Measurements from ENCODE around the gene RUSC1.
"Not testable (repeated sequence)": the region's sequence is repeated elsewhere in the genome, so short reads cannot be mapped to it uniquely, and the experiment has no call there.

RUSC1 gene

DNA sequence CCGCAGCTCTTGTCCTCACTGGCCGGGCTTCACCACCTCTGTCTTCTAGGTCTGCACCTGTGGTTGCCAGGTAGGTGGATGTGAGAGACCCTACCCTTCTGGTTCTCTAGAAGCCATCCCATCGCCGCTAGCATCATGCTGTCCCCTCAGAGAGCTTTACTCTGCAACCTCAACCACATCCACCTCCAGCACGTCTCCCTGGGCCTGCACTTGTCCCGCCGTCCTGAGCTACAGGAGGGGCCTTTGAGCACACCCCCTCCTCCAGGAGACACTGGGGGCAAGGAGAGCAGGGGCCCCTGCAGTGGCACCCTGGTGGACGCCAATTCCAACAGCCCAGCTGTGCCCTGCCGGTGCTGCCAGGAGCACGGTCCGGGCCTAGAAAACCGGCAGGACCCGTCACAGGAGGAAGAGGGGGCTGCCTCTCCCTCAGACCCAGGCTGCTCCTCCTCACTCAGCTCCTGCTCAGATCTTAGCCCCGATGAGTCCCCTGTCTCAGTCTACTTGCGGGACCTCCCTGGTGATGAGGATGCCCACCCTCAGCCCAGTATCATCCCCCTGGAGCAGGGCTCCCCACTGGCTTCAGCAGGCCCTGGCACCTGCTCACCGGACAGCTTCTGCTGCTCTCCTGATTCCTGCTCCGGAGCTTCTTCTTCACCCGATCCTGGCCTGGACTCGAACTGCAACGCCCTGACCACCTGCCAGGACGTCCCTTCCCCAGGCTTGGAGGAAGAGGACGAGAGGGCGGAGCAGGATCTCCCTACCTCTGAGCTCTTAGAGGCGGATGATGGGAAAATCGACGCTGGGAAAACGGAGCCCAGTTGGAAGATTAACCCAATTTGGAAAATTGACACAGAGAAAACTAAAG lies 1.2 kb downstream of the RUSC1 start:
- DNase-seq (ENCODE audit: extremely low read depth in 1 of 2, low read depth in 1 of 2), result no peak

DNA sequence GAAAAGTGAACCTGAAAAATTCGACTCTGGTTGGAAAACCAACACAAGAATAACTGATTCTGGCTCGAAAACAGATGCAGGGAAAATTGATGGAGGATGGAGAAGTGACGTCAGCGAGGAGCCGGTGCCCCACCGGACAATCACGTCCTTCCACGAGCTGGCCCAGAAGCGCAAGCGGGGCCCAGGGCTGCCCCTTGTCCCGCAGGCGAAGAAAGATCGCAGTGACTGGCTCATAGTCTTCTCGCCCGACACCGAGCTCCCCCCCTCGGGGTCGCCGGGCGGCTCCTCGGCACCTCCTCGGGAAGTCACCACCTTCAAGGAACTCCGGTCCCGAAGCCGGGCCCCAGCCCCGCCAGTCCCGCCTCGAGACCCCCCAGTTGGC lies 1.9 kb downstream of the RUSC1 start:
- no peak for DNase-seq (ENCODE audit: extremely low read depth in 1 of 2, low read depth in 1 of 2)

DNA sequence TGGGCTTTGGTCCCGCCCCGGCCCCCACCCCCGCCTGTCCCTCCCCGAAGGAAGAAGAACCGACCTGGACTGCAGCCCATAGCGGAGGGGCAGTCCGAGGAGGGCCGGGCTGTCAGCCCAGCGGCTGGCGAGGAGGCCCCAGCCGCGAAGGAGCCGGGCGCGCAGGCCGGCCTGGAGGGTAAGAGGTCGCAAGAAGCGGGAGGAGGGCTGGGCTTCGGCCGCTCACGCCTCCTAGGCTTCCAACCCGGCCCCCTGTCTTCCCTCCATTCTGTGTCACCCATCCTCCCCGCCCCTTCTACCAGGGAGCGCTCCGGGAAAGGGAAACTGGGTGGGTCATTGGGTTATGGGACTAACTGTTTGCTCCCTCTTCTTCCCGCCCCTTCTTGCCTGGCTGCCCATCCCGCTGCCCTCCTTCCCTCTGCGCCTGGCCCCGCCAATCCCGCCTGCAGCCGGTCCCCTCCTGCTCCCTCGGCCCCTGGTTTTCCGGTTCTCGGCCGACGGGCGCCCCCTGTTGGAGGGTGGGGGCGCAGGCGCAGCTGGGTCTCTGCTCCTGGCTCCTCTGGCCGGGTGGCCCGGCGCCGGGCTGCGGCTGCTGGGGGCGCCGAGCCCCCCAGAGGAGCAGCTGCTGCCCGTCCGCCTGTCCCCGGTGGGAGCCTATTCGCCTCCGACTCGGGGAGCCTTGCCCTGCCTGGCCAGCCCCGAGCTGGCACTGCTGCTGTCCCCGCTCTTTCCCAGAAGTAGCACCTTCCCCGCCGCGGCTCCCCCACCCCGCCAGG lies 2.4 kb downstream of the RUSC1 start:
- peak; percentile 63 to 83 for DNase-seq (ENCODE audit: extremely low read depth in 1 of 2, low read depth in 1 of 2)

DNA sequence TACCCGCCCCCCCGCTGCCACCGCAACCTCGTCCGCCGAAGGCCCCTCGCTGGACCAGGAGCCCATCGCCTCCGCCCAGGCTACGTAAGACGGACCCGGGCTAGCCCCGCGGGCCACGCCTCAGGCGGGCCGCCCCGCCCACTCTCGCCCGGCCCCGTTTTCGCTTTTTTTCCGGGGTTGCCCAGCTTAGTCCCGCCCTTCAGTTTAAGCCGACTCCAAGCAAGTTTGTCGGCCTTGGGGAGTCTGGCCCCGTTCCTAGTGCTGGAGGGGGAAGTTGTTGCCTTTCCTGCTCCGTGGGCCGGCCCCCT lies 3.0 kb downstream of the RUSC1 start:
- DNase-seq (ENCODE audit: extremely low read depth in 1 of 2, low read depth in 1 of 2), result peak; percentile 37 to 70

DNA sequence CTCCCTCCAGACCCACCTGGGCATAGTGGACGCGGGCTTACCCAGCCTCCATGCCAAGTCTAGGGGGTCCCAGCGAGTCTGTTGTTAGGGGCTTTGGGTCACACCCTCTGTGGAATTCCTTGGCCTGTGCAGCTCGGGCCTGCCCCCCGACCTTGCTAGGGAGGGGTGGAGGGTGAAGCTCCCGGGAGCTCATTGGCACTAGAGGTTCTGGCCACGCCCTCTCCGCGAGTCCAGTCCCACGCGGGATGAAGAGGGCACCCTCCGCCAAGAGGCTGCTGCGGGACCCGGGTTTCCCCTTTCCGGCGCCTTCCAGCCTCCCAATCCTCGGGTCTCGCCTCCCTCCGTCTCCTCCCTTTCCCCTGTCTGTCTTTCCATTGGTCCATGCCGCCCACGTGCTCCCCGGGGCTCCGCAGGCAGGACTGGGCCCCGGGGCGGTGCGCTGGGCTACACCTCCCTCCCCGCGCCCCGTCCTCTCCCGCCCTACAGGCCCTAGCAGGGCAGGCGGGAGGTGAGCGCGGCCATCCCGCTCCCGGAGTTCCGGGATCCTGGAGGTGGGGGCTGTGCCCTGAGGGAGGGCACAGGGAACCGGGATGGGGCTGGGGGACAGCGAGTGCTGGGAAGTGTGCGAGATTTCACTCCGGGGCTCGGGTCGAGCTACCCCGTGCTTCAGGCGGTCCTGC lies 3.5 kb downstream of the RUSC1 start:
- peak; percentile 68 to 77 for DNase-seq (ENCODE audit: extremely low read depth in 1 of 2, low read depth in 1 of 2)

DNA sequence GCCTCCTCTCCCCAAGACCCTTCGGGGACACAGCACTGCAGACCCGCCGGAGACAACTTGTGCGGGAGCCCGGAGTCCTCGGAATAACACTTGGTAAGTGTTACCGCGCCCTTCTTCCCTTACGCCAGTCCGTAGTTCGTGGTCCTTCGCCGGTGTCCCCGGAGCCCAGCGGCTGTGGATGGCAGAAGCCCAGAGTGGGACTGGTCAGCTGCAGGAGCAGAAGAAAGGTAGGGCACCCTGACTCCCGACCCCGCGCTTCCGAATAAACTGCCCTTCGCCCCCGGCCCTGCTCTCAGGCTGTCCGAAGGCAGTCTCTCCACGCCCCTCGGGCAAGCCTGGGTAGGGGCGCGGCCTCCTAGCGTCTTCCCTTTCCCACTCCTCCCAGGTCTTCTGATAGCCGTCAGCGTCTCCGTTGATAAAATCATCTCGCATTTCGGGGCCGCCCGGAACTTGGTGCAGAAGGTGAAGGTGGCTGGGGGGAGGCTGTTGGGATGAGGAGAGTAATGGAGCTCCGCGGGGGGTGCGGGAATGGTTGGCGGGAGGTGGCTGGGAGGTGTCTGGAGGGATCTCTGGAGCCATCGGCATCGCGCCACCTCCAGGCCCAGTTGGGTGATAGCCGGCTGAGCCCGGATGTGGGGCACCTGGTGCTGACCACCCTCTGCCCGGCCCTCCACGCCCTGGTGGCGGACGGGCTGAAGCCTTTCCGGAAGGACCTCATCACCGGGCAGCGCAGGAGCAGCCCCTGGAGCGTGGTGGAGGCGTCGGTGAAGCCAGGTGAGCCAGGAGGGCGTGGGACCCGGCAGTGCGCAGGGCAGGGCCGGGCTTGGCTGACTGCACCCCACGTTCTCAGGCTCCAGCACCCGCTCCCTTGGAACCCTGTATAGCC lies 4.3 kb downstream of the RUSC1 start:
- DNase-seq (ENCODE audit: extremely low read depth in 1 of 2, low read depth in 1 of 2), result no peak

DNA sequence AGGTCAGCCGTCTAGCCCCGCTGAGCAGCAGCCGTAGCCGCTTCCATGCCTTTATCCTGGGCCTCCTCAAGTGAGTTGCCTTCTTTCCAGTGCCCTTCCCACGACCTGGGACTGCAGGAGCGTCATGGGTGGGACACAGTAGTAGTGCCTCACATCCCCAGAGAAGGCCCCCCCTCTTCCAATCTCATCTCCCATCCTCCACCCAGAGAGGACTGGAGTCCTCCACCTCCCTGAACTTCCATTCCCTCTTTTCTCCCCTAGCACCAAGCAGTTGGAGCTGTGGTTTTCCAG lies 4.9 kb downstream of the RUSC1 start:
- no peak for DNase-seq (ENCODE audit: extremely low read depth in 1 of 2, low read depth in 1 of 2)

DNA sequence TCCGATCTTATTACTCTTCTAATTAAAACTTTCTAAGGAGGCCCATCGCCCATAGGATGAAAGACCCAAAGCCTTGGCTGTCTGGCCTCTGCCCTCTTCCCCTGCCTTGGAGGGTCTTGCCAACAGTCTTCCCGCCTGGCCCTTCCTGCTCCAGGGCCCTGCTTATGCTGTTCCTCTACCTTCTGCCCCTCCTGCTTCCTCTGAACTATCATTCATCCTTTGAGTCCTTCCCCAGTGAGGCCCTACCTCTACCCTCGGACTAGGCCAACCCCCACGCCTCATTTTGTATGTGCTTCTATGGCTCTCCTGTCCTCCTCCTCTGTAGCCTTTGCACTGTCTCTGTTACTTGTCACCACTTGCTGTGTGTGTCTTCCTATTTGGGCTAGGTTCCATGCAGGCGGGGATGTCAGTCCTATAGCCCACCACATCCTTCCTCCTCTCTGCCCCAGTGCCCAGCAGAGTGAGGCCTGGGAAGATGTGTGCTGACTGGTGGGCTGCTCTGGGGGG lies 5.4 kb downstream of the RUSC1 start:
- DNase-seq (ENCODE audit: extremely low read depth in 1 of 2, low read depth in 1 of 2), result no peak

DNA sequence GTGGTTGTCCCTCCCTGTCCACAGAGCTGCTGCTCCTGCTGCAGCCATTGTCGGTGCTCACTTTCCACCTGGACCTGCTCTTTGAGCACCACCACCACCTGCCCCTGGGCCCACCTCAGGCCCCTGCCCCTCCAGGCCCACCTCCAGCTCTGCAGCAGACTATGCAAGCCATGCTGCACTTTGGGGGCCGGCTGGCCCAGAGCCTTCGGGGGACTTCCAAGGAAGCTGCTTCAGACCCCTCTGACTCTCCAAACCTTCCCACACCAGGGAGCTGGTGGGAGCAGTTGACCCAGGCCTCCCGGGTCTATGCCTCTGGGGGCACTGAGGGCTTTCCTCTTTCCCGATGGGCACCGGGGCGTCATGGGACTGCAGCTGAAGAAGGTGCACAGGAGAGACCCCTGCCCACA lies 5.9 kb downstream of the RUSC1 start:
- DNase-seq (ENCODE audit: extremely low read depth in 1 of 2, low read depth in 1 of 2), result no peak

DNA sequence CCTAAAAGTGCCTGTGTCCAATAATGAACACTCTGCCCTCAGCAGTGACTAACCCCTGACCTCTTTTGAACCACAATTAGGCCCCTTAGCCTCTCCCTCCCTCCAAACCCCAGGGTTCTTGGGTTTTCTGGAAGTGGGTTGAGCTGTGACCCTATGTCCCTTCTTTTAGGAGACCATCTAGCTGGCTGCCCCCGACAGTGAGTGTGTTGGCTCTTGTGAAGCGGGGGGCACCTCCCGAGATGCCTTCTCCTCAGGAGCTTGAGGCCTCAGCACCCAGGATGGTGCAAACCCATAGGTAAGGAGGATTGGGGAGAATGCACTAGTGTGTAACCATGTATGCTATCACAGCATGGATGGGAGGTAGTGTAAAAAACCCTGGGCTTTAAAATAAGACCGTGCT lies 7.3 kb downstream of the RUSC1 start:
- no peak for DNase-seq (ENCODE audit: extremely low read depth in 1 of 2, low read depth in 1 of 2)

DNA sequence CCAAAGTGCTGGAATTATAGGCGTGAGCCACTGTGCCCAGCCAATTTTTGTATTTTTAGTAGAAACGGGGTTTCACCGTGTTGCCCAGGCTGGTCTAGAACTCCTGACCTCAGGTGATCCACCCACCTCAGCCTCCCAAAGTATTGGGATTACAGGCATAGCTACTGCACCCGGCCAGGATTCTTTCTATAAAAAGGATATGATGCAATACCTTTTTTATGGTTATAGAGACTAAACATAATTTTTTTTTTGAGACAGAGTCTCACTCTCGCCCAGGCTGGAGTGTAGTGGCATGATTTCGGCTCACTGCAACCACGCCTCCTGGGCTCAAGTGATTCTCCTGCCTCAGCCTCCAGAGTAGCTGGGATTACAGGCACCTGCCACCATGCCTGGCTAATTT lies 8.2 kb downstream of the RUSC1 start:
- DNase-seq (ENCODE audit: extremely low read depth in 1 of 2, low read depth in 1 of 2), result not testable (repeated sequence)

DNA sequence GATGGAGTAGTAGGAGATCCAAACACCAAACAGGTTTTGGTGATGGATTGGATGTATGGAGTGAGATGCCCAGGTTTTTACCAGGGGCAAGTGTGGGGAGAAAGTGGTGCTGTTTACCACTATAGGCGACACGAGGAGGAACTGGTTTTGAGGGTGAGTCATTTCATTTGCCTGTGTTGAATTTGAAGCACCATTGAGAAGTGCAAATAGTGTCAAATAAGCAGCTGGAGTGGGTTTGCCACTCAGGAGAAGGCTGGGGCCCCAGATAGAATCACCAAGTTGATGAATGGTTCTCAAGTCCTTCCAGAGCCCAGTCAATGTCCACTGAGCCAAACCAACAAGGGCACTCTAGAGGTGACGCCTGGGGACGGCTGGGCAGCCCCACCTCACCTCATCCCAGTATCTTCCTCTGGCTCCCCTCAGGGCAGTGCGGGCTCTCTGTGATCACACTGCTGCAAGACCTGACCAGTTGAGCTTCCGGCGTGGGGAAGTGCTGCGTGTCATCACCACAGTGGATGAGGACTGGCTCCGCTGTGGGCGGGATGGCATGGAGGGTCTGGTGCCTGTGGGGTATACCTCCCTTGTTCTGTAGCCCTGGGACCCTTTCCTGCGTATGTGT lies 9.4 kb downstream of the RUSC1 start:
- no peak for DNase-seq (ENCODE audit: extremely low read depth in 1 of 2, low read depth in 1 of 2)

DNA sequence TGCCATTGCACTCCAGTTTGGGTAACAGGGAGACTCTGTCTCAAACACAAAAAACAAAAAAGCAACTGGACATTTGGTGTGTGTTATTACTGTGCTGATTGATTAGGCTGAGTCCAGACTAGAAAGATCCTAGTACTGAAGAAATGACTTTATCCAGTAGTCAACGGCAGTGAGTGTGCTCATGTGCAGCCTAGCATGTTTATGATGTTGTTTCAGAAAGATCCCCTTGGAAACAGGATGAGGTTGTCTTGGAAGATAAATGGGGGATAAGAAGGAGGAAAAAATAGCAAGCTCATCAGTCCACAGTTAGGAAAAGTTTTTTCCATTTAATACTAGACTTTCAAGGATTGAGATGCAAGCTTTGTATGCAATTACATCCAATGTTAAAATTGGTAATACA lies 14.3 kb downstream of the RUSC1 start:
- no peak for DNase-seq (ENCODE audit: extremely low read depth in 1 of 2, low read depth in 1 of 2)

DNA sequence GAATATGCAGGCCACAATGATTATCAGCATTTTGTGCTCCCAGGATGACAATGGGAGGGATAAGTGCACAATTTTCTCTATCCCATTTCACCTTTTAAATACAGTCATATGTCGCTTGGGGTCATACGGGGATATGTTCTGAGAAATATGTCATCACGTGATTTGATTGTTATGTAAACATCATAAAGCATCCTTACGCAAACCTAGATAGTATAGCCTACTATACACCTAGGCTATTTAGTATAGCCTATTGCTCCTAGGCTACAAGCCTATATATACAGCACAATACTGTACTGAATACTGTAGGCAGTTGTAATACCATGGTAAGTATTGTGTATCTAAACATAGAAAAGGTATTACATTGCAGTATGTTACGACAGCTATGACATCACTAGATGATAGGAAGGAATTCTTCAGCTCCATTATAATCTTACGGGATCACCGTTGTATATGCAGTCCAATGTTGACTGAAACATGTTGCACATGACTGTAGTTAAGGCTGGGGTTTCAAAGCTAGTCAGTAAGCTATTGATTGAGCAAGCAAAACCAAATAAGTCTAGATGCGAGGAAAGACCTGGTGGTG lies 18.9 kb downstream of the RUSC1 start:
- no peak for DNase-seq (ENCODE audit: extremely low read depth in 1 of 2, low read depth in 1 of 2)

DNA sequence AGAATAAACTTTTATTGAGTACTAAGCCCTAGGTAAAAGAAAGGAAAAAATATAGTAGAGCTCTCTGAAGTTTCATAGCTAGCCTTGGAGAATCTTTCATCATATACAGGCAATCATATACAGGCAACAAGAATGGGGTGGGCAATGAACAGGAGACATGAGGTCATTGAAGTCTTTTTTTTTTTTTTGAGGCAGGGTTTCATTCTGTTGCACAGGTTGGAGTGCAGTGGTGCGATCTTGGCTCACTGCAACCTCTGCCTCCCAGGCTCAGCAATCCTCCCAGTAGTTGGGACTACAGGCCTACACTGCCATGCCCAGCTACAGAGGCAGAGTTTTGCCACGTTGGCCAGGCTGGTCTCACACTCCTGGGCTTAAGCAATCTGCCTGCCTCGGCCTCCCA lies 22.1 kb downstream of the RUSC1 start:
- DNase-seq (ENCODE audit: extremely low read depth in 1 of 2, low read depth in 1 of 2), result no peak

DNA sequence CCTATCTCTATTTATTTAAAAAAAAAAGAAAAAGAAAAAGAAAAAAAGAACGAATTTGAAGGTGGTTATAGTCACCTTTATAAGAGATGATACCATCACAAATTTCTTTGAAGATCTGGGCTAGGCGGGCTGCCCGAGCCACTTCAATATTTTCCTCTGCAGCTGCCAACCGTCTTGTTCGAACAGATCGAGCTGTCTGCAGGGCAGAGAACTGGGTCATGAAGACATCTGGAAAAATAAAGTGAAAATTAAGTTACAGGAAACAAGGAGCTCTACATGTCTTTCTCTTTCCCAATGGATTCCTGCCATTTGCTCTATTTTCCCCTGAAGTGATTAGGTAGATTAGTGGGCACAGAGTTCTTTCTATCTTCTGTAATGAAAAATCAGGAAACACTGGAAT lies 31.9 kb downstream of the RUSC1 start:
- no peak for DNase-seq (ENCODE audit: extremely low read depth in 1 of 2, low read depth in 1 of 2)

DNA sequence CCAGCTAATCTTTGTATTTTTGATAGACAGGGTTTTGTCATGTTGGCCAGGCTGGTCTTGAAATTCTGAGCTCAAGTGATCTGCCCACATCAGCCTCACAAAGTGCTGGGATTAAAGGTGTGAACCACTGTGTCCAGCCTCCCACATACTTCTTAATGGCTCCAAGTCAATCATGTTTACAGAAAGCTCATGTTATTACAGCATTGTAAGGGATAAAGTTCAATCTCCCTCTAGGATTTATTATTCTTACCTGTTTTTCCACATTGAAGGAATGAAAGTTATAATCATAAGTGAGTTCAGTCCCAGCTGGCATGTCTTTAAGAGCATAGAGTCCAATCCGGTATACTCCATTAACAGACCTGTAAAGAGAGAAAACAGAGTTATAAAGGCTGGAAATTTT lies 39.4 kb downstream of the RUSC1 start:
- no peak for DNase-seq (ENCODE audit: extremely low read depth in 1 of 2, low read depth in 1 of 2)

DNA sequence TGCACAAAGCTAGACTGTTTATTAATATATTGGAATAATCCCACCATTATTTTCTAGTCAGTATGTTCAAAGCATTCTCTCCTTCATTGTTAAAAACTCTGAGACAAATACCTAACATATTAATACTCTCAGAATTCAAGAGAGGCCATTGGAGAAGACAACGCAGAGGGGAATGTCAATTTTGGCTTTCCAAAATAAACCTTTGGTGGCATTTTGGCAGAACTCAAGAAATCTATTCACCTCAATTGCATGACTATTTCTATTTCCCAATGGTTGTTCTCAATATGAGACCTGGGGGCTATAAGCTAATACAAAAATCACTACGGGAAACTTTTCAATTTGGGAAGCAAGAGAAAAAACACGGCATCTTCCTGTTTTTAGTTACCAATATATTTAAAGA lies 58.5 kb downstream of the RUSC1 start:
- no peak for DNase-seq (ENCODE audit: extremely low read depth in 1 of 2, low read depth in 1 of 2)

DNA sequence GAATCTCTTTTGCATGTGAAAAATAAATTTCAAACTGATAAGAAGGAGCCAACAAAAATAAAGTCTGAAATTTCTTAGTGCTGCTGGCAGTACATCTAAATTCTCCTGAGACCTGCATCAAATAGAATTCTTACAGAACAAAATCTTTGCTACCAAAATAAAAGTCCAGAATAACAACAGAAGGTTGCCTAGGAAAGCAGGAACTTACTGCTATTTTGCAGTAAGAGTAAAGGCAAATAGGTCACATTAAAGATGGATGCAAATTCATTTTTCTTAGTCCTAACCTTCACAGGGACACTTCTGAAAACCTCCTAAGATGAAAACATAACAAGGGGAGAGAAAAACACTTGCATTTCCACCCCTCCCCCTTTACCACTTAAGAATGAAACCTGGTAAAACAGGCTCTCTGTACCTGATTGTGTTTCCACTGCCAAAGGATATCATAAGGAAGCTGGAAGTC lies 59.0 kb downstream of the RUSC1 start:
- no peak for DNase-seq (ENCODE audit: extremely low read depth in 1 of 2, low read depth in 1 of 2)

Data from activated CD8-positive, alpha-beta memory T cell treated with anti-CD3 and anti-CD28 coated beads for 1 hour (primary cell).